H1 (cell line): Measurements from ENCODE around the gene GSG1L. TPM values are rescaled to one million over a fixed set of nuclear protein-coding genes. Genes with fewer than 3 reads are reported as not detected.

Experiments
- CTCF ChIA-PET: fragments of 300-600 bp; sonication (Branson Sonifier 250); formaldehyde crosslinking; loops from one replicate; lab custom pipeline; 2021; ENCODE audit not compliant: partially characterized antibody; lab: Charles Lee
- POLR2A ChIA-PET: fragments of 300-600 bp; sonication (Branson Sonifier 250); formaldehyde crosslinking; loops from one replicate; lab custom pipeline; 2021; ENCODE audit warnings: inconsistent platforms; ENCODE audit not compliant: partially characterized antibody; lab: Charles Lee
- DNase-seq, 2 experiments: peaks; one replicate each; pipeline versions ENCODE4 v3.0.0 to v3.0.0-alpha.2; 2010 to 2022; ENCODE audit warnings: low spot score in 2 of 2, low read depth in 1 of 2, mixed read lengths in 1 of 2
- FAIRE-seq: peaks from 2 replicates; lab custom pipeline; 2011; peaks lifted over from hg19 to GRCh38; lab: Jason Lieb, UNC
- H2AFZ ChIP-seq: 2 replicates; pipeline ENCODE4 v1.8.1; 2012; ENCODE audit warnings: low read length, inconsistent platforms
- H2AK5ac ChIP-seq: 2 replicates; pipeline ENCODE4 v1.6.1; 2013; ENCODE audit warnings: low read depth, low read length
- H2BK120ac ChIP-seq: replicated peaks from 2 replicates; pipeline ENCODE3; 2013; ENCODE audit warnings: low read depth, low read length, inconsistent platforms
- H2BK12ac ChIP-seq: 2 replicates; pipeline ENCODE4 v1.6.1; 2013; ENCODE audit warnings: low read depth, low read length
- H2BK15ac ChIP-seq: 2 replicates; pipeline ENCODE4 v1.6.1; 2013; ENCODE audit warnings: low read length
- H2BK20ac ChIP-seq: 2 replicates; pipeline ENCODE4 v1.6.1; 2013; ENCODE audit warnings: low read length
- H2BK5ac ChIP-seq: 2 replicates; pipeline ENCODE4 v1.6.1; 2013; ENCODE audit warnings: low read depth, low read length
- H3K14ac ChIP-seq: 2 replicates; pipeline ENCODE4 v1.6.1; 2013; ENCODE audit warnings: inconsistent platforms; ENCODE audit not compliant: insufficient read length
- H3K18ac ChIP-seq: 2 replicates; pipeline ENCODE4 v1.6.1; 2013; ENCODE audit warnings: low read length; ENCODE audit errors: extremely low read depth
- H3K23ac ChIP-seq: 2 replicates; pipeline ENCODE4 v1.6.1; 2013; ENCODE audit warnings: inconsistent platforms; ENCODE audit not compliant: insufficient read length
- H3K23me2 ChIP-seq: 2 replicates; pipeline ENCODE4 v1.6.1; 2013; ENCODE audit warnings: low read depth, low read length
- H3K27ac ChIP-seq: 2 replicates; pipeline ENCODE4 v1.6.1; 2011; ENCODE audit warnings: low read depth, low read length, inconsistent platforms
- H3K27me3 ChIP-seq, 4 experiments: replicated peaks in 1 of 4; 1 replicate in 1 of 4; 2 replicates in 3 of 4; pipeline versions ENCODE4 v1.6.1 to v1.8.1; 2011 to 2013; ENCODE audit warnings: low read length in 3 of 4, mild to moderate bottlenecking in 3 of 4, inconsistent platforms in 2 of 4, mixed read lengths in 2 of 4, moderate library complexity in 1 of 4; ENCODE audit not compliant: control insufficient read depth in 3 of 4, insufficient read depth in 3 of 4; ENCODE audit errors: extremely low read depth in 1 of 4
- H3K36me3 ChIP-seq, 4 experiments: 2 replicates each; pipeline versions ENCODE4 v1.6.1 to v1.8.1; 2011 to 2013; ENCODE audit warnings: mild to moderate bottlenecking in 4 of 4, low read length in 3 of 4, moderate library complexity in 2 of 4, control low read depth in 1 of 4, inconsistent platforms in 1 of 4; ENCODE audit not compliant: insufficient read depth in 4 of 4, control insufficient read depth in 2 of 4
- H3K4ac ChIP-seq: replicated peaks from 2 replicates; pipeline ENCODE3; 2013; ENCODE audit warnings: low read length, low read depth, mixed read lengths, inconsistent platforms; ENCODE audit not compliant: insufficient read length
- H3K4me1 ChIP-seq, 4 experiments: replicated peaks in 1 of 4; 1 replicate in 1 of 4; 2 replicates in 3 of 4; pipeline versions ENCODE4 v1.6.1 to v1.8.1; 2011 to 2013; ENCODE audit warnings: low read length in 3 of 4, inconsistent platforms in 2 of 4, mixed read lengths in 1 of 4; ENCODE audit not compliant: insufficient read depth in 4 of 4, control insufficient read depth in 3 of 4
- H3K4me2 ChIP-seq, 2 experiments: 2 replicates each; pipeline versions ENCODE4 v1.6.1 to v1.8.1; 2011 to 2013; ENCODE audit warnings: low read depth in 2 of 2, low read length in 2 of 2, control low read depth in 1 of 2, inconsistent platforms in 1 of 2, mild to moderate bottlenecking in 1 of 2; ENCODE audit not compliant: insufficient read depth in 1 of 2
- H3K4me3 ChIP-seq, 4 experiments: fragments of 200-600, 300-600 bp in 1 of 4; sonication (generic), shearing (Covaris generic), sonication (Bioruptor Twin) in 1 of 4; 2 replicates each; pipeline versions ENCODE4 v1.5.1 to v1.8.1; 2011 to 2016; ENCODE audit warnings: low read length in 4 of 4, low read depth in 3 of 4, control low read depth in 2 of 4, inconsistent platforms in 2 of 4, mild to moderate bottlenecking in 2 of 4, mixed read lengths in 1 of 4, moderate library complexity in 1 of 4; ENCODE audit not compliant: insufficient read depth in 2 of 4; ENCODE audit errors: extremely low read depth in 1 of 4
- H3K56ac ChIP-seq: replicated peaks from 2 replicates; pipeline ENCODE3; 2013; ENCODE audit warnings: low read depth, mild to moderate bottlenecking, mixed read lengths, low read length, inconsistent platforms; ENCODE audit not compliant: insufficient read length
- H3K79me1 ChIP-seq: 2 replicates; pipeline ENCODE4 v1.6.1; 2013; ENCODE audit warnings: low read depth, low read length, control low read depth
- H3K79me2 ChIP-seq, 2 experiments: 2 replicates each; pipeline versions ENCODE4 v1.6.1 to v1.8.1; 2012 to 2013; ENCODE audit warnings: low read length in 2 of 2, mild to moderate bottlenecking in 2 of 2, inconsistent platforms in 1 of 2; ENCODE audit not compliant: insufficient read depth in 2 of 2, control insufficient read depth in 1 of 2
- H3K9ac ChIP-seq, 4 experiments: replicated peaks in 1 of 4; 1 replicate in 1 of 4; 2 replicates in 3 of 4; pipeline versions ENCODE4 v1.6.1 to v1.8.1; 2011 to 2013; ENCODE audit warnings: low read depth in 3 of 4, low read length in 3 of 4, control low read depth in 2 of 4, mild to moderate bottlenecking in 2 of 4, moderate library complexity in 2 of 4, inconsistent platforms in 1 of 4; ENCODE audit errors: extremely low read depth in 1 of 4
- H3K9me3 ChIP-seq, 2 experiments: 2 replicates each; pipeline versions ENCODE4 v1.6.1 to v1.8.1; 2012 to 2013; ENCODE audit warnings: mild to moderate bottlenecking in 2 of 2, moderate library complexity in 2 of 2, control low read depth in 1 of 2, inconsistent platforms in 1 of 2, low read depth in 1 of 2, low read length in 1 of 2, mixed read lengths in 1 of 2; ENCODE audit not compliant: insufficient read depth in 2 of 2
- H4K20me1 ChIP-seq, 2 experiments: replicated peaks in 1 of 2; 2 replicates each; pipeline versions ENCODE3 to v1.8.1; 2011 to 2013; ENCODE audit warnings: inconsistent platforms in 2 of 2, low read length in 2 of 2, mild to moderate bottlenecking in 1 of 2; ENCODE audit not compliant: insufficient read depth in 2 of 2, control insufficient read depth in 1 of 2
- H4K5ac ChIP-seq: 2 replicates; pipeline ENCODE4 v1.6.1; 2013; ENCODE audit warnings: low read length, low read depth, mixed read lengths, inconsistent platforms; ENCODE audit not compliant: insufficient read length
- H4K8ac ChIP-seq: 2 replicates; pipeline ENCODE4 v1.8.0; 2013; ENCODE audit warnings: mild to moderate bottlenecking, moderate library complexity, low read length, inconsistent platforms; ENCODE audit not compliant: insufficient read depth; ENCODE audit errors: extremely low read depth
- H4K91ac ChIP-seq: replicated peaks from 2 replicates; pipeline ENCODE3; 2013; ENCODE audit warnings: low read length, mixed read lengths, inconsistent platforms; ENCODE audit not compliant: insufficient read length
- JUN ChIP-seq: IDR thresholded peaks from 2 replicates; pipeline ENCODE4 v1.6.1; 2011; ENCODE audit warnings: low read depth, mild to moderate bottlenecking, improper control_type of control experiment, low read length
- KDM4A ChIP-seq: IDR thresholded peaks from one replicate; pipeline ENCODE4 v1.7.1; 2012; ENCODE audit warnings: low read depth, mild to moderate bottlenecking, moderate library complexity, low read length, inconsistent platforms; ENCODE audit not compliant: severe bottlenecking
- SIN3A ChIP-seq, 2 experiments: IDR thresholded peaks in 1 of 2; conservative IDR thresholded peaks in 1 of 2; 2 replicates each; pipeline ENCODE4 v1.6.1; 2011 to 2012; ENCODE audit warnings: low read length in 2 of 2, improper control_type of control experiment in 1 of 2, low read depth in 1 of 2, mild to moderate bottlenecking in 1 of 2
- SP1 ChIP-seq: IDR thresholded peaks from 2 replicates; pipeline ENCODE4 v1.6.1; 2011; ENCODE audit warnings: low read depth, low read length
- TBP ChIP-seq: IDR thresholded peaks from 2 replicates; pipeline ENCODE4 v1.6.1; 2011; ENCODE audit warnings: low read depth, low read length, improper control_type of control experiment
- ZNF274 ChIP-seq: IDR thresholded peaks from 2 replicates; pipeline ENCODE4 v1.7.0; 2012; ENCODE audit warnings: low read length, borderline replicate concordance; ENCODE audit errors: extremely low read depth
- WGBS, 2 experiments: shearing (Covaris generic) in 1 of 2; methylation state at CpG; one replicate each; pipeline versions ENCODE4 v1.1.6 to v1.1.7; 2013 to 2015; ENCODE audit warnings: low lambda C conversion rate in 2 of 2, mixed read lengths in 2 of 2, inconsistent platforms in 1 of 2, low coverage in 1 of 2, missing lambda C conversion rate in 1 of 2; ENCODE audit not compliant: insufficient replicate concordance in 2 of 2, insufficient coverage in 1 of 2, insufficient read length in 1 of 2; ENCODE audit errors: extremely low coverage in 1 of 2, missing lambda C conversion rate in 1 of 2; 5-methylcytosine and 5-hydroxymethylcytosine counted together
- polyA plus RNA-seq, 7 experiments: library from polyadenylated mRNA; depleted of rRNA in 3 of 7; stranded (reverse) in 5 of 7; unstranded in 2 of 7; fragments of >200 nt in 5 of 7; fragments of 200-250 nt in 2 of 7; gene quantifications; 1 replicate in 5 of 7; 2 replicates in 1 of 7; 4 replicates in 1 of 7; pipeline versions ENCODE4 v1.2.1 to v1.2.3, GENCODE V29; 2011 to 2013; ENCODE audit warnings: missing spikeins in 2 of 7, mixed read lengths in 2 of 7
- total RNA-seq: library from RNA; stranded (reverse); fragmentation: NEBNext Ultra II Directional; extraction: Animal tissue kit (Norgen Biotek cat#: 25700); gene quantifications from 2 replicates; pipeline ENCODE4 v1.2.1, GENCODE V29; 2021

The GSG1L gene
- total and polyA plus RNA-seq, 2 of the 8 experiments (the other 6 are each of a cell fraction or from before 2014, with no cell fraction given), result 0.71 to 1.1 TPM

- FAIRE-seq (no peak), DNase-seq (no peak)
- CTCF ChIA-PET, result interaction anchor here (0.6 to 1.7 kb wide), 6 partner anchors 10 to 131 kb away, joined by 3 to 6 read pairs (median 3); no protein-coding TSS in a partner anchor
- H4K8ac ChIP-seq, result no peak overlapping the region
- no peaks in the 10 kb centered on the region for H3K79me2 ChIP-seq
- no peak overlapping the region for H3K4ac ChIP-seq
- WGBS, 2 experiments, result 92% methylated on average over 8 of the region's 8 CpGs; no CpG with 5 or more reads in 1 of the 2 experiments
- no peak overlapping the region for H3K4me3 ChIP-seq
- H4K5ac ChIP-seq, result no peak overlapping the region
- H3K27ac ChIP-seq, result no peak overlapping the region
- no peaks in the 10 kb centered on the region for H3K79me1 ChIP-seq
- H3K27me3 ChIP-seq, result no peaks in the 10 kb centered on the region
- no peaks in the 10 kb centered on the region; a peak in 1 of 7 replicates for H3K4me1 ChIP-seq
- no peaks in the 10 kb centered on the region for H3K36me3 ChIP-seq
- H3K9ac ChIP-seq, result no peak overlapping the region
- H3K23me2 ChIP-seq, result peaks cover 7% of the 10 kb centered on the region; the same call in 1 of the 2 replicates
- no peak overlapping the region for H3K23ac ChIP-seq
- no peak overlapping the region for H2AK5ac ChIP-seq
- no peak overlapping the region for H2BK20ac ChIP-seq
- H3K9me3 ChIP-seq, result no peaks in the 10 kb centered on the region
- no peak overlapping the region for H2AFZ ChIP-seq
- no peak overlapping the region for H3K14ac ChIP-seq
- H2BK12ac ChIP-seq, result no peak overlapping the region
- peaks cover 0 to 3% of the 10 kb centered on the region in 2 experiments for H4K20me1 ChIP-seq
- no peak overlapping the region for H4K91ac ChIP-seq
- TF ChIP-seq SIN3A (conservative IDR thresholded peaks at IDR 0.05 in 1 of 2, IDR thresholded peaks at IDR 0.05 in 1 of 2; ENCODE audit: low read depth in 1 of 2, low read length in 2 of 2) (no peak), TBP (no peak), KDM4A (no peak), SP1 (no peak), JUN (no peak), ZNF274 (no peak)
- POLR2A ChIA-PET, result no interaction called here
- H3K56ac ChIP-seq, result no peak overlapping the region
- no peak overlapping the region for H2BK15ac ChIP-seq
- H2BK120ac ChIP-seq, result no peak overlapping the region
- H3K4me2 ChIP-seq, result no peak overlapping the region
- H2BK5ac ChIP-seq, result no peak overlapping the region
- no peak overlapping the region; the same call in 1 of the 2 replicates for H3K18ac ChIP-seq
These were observed 240.1 kb downstream of the GSG1L start for GRCh38 chr16:27823421-27823820.
